ENCODE results near the gene RAD52. TPM values are rescaled to one million over a fixed set of nuclear protein-coding genes. Genes with fewer than 3 reads are reported as not detected.

The RAD52 gene
- total RNA-seq, 4 donors from 2014 or later = 4.9 to 15.4 (median 11.2) TPM

- ATAC-seq (ENCODE audit: low FRiP score) = no peak
- DNase-seq (ENCODE audit: low spot score) = no peak
- no peak for TF ChIP-seq CTCF (IDR thresholded peaks at IDR 0.05)
Observed at GRCh38 chr12:915090-915489, 34.4 kb downstream of the RAD52 start.

- no peak for ATAC-seq (ENCODE audit: low FRiP score)
- DNase-seq (ENCODE audit: low spot score) = no peak
- no peak for TF ChIP-seq CTCF (IDR thresholded peaks at IDR 0.05)
Observed at GRCh38 chr12:913919-914698, 35.4 kb downstream of the RAD52 start.

GRCh38 chr12:912466-913235 is 36.8 kb downstream of the RAD52 start:
- no peak for ATAC-seq (ENCODE audit: low FRiP score)
- TF ChIP-seq CTCF (IDR thresholded peaks at IDR 0.05) = no peak
- DNase-seq (ENCODE audit: low spot score) = no peak

DNA sequence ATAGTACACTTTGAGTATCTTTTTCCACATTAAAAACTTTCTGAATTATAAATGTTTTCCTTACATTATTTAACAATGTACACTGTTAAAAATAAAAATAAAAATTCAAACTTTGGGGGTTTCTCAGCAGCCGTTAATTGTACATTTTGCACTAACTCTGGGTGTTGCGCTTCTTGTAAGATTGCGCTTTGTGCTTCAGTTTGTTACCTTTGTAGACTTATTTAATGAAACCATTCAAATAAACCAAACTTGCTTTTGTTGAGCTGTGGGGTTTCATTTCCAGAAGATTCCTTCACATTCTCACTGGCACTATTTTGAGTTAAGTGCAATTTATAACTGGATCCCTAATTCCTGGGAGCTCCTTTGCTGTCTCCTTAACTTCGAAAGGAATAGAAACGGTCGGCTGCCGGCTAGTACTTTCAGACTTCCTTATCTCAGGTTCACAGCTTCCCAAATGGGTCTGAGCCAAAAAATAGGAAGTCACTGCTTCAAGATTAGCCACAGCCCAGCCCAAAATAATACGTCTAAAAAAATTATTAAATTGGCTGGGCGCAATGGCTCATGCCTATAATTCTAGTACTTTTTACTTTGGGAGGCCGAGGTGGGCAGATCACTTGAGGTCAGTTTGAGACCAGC is 38.2 kb downstream of the RAD52 start:
- TF ChIP-seq CTCF (IDR thresholded peaks at IDR 0.05) = no peak
- ATAC-seq (ENCODE audit: low FRiP score) (no peak), DNase-seq (ENCODE audit: low spot score) (no peak)

DNA sequence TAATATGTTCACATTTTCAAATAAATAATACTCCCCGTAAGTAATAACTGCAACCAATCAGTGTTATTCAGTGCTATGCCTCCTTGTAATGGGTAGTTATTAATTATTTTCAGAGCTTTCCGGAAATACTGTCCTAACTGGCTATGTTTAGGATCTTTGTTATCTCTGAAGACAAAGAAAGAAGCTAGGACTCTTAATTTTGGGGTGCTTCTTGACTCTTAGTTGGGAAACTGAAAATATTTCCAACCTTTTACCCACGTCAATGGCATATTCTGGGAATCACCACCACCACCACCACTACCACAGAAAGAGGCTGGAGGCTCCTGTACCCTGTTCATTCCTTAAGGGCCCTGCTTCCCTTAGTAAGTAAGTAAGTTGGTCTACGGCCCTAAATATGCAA is 39.1 kb downstream of the RAD52 start:
- no peak for ATAC-seq (ENCODE audit: low FRiP score)
- DNase-seq (ENCODE audit: low spot score) = no peak
- no peak for TF ChIP-seq CTCF (IDR thresholded peaks at IDR 0.05)

- no peak for TF ChIP-seq CTCF (IDR thresholded peaks at IDR 0.05)
- DNase-seq (ENCODE audit: low spot score) (no peak), ATAC-seq (ENCODE audit: low FRiP score) (no peak)
Observed at GRCh38 chr12:909861-910260, 39.6 kb downstream of the RAD52 start.
